GM19397 (cell line): Measurements from ENCODE around the gene ARHGEF19.
"Not testable (repeated sequence)": the region's sequence is repeated elsewhere in the genome, so short reads cannot be mapped to it uniquely, and the experiment has no call there.

Source experiments
- ATAC-seq: cut with Tn5 transposase; IDR thresholded peaks from one replicate; pipeline ENCODE4 v1.9.1; 2021; ENCODE audit warnings: mild to moderate bottlenecking, moderate library complexity; ENCODE audit not compliant: unreplicated experiment

Gene ARHGEF19

DNA sequence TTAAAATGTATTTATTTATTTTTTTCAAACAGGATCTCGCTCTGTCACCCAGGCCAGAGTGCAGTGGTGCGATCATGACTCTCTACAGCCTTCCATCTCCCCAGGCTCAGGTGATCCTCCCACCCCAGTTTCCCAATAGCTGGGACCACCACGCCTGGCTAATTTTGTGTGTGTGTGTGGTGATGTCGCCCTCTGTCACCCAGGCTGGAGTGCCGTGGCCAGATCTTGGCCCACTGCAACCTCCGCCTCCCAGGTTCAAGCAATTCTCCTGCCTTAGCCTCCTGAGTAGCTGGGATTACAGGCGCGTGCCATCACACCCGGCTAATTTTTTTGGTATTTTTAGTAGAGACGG, 44.3 kb downstream of the ARHGEF19 start:
- not testable (repeated sequence) for ATAC-seq

DNA sequence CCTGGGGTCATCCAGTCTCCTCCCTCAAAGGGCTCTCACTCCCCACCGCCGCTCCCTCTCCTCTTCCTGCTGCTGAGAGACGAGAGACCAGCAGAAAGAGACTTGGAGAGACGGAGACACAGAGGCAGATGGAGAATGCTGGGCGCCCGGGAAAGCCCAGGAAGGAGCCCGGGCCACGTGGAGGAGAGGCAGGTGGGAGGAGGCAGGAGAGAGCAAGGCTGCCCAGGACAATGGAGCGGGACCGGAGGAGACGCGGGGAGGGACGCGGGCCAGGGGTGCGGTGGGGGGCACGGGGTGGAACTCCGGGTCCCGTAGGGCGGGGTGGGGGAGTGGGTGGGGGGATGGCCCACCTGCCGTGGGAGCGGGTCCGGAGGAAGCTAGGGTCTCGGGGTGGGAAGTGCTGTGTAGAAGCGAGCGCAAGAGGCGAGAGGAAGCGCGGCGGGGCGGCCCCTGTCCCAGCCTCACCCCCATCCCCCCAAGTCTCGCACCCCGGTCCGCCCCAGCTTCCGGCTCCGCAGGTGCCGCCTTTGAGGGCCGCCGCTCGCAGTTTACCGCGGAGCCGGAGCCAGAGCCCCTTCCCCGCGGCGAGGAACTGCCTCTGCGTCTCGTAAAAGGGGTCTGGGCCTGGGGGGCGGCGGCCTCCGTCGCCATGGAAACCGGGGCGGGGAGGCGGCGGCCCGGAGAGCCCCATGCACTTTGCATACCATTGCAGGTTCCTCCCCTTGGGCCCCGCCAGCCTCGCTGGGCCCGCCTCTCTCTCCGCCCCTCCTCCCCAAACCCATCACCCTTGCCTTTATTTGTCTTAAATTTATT, 44.9 kb downstream of the ARHGEF19 start:
- no peak for ATAC-seq

- no peak for ATAC-seq
Measured at GRCh38 chr1:16166117-16166516, 46.3 kb downstream of the ARHGEF19 start.

DNA sequence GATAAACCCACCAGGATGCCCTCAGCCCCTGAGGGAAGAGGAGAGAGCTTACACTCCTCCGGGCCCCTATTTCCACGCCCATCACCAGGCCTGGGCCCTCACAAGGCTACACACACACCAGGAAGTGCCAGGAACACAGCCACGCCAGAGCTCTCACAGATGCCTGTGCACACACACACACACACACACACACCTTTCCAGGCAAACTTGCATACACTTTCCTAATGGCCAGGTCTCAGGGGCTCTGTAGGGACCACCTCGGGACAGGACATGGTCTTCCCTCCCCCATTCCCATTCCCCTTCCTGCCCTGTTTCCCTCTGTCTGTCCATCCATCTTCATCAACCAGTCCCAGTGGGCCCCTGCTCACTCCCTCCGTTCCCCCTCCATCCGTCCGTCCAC, 46.9 kb downstream of the ARHGEF19 start:
- no peak for ATAC-seq

DNA sequence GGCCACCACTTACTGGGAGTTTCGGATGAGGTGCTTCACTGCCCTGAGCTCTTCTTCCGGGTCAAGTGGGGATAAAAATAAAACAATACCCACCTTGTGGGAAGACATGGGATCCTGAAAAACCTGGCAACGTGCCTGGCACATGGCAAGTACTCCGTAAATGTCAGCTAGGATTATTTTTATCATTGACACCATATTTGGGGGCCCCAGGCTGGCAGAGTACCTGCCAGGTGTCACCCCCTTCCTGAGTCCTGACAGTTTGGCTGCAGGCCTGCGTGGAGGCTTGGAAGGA, 47.4 kb downstream of the ARHGEF19 start:
- no peak for ATAC-seq

- ATAC-seq = no peak
Measured at GRCh38 chr1:16164213-16165072, 48.0 kb downstream of the ARHGEF19 start.

- not testable (repeated sequence) for ATAC-seq
Measured at GRCh38 chr1:16163608-16164212, 48.7 kb downstream of the ARHGEF19 start.

GRCh38 chr1:16162163-16162822, 50.2 kb downstream of the ARHGEF19 start:
- ATAC-seq = no peak

DNA sequence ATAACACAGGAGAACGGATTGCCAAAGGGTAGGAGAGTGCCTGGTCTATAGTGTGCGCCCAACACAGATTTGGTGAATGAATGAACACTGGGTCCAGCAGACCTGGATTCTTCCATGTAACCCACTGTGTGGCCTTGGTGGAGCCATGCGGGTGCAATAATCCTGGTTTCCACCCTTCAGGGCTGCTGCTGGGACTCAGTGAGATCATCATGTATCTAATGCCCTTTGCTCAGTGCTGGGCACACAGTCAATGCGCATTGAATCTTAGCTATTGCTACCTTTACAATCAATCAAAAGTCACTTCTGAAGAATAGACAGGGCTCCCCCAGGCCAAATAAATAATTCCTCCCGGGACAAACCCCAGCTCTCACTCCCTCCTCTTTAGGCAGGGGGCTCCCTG, 50.7 kb downstream of the ARHGEF19 start:
- no peak for ATAC-seq

- ATAC-seq = no peak
Measured at GRCh38 chr1:16158993-16159831, 53.2 kb downstream of the ARHGEF19 start.

GRCh38 chr1:16158025-16158424, 54.4 kb downstream of the ARHGEF19 start:
- ATAC-seq = no peak

DNA sequence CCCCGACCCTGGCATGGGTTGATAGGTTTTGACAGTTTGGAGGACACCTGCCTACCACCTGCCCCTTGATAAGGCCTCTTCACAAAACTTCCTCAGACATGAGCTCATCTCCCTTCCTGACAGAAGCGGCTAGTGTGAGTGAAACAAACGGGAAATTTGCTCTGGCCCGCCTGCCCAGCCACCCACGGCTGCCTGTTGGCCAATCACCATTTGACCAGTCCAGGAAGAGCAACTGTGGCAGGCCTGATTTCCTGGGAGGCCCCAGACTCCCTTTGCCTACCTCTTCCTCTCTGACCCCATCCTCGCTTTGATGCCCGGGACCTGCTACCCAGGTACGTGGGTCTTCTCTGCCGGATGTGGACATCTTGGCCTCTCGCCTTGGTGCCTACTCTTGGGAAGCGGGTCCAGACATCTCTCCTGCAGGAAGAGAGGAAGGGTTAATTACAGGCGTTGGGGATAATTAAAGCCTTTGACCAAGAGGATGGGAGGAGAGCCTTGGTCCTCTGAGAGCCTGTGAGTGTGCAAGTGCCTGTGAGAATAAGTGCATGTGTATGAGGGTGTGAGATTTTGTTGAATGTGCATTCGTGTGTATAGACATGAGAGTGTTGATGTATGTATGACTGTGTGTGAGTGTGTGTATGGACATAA, 55.5 kb downstream of the ARHGEF19 start:
- no peak for ATAC-seq

DNA sequence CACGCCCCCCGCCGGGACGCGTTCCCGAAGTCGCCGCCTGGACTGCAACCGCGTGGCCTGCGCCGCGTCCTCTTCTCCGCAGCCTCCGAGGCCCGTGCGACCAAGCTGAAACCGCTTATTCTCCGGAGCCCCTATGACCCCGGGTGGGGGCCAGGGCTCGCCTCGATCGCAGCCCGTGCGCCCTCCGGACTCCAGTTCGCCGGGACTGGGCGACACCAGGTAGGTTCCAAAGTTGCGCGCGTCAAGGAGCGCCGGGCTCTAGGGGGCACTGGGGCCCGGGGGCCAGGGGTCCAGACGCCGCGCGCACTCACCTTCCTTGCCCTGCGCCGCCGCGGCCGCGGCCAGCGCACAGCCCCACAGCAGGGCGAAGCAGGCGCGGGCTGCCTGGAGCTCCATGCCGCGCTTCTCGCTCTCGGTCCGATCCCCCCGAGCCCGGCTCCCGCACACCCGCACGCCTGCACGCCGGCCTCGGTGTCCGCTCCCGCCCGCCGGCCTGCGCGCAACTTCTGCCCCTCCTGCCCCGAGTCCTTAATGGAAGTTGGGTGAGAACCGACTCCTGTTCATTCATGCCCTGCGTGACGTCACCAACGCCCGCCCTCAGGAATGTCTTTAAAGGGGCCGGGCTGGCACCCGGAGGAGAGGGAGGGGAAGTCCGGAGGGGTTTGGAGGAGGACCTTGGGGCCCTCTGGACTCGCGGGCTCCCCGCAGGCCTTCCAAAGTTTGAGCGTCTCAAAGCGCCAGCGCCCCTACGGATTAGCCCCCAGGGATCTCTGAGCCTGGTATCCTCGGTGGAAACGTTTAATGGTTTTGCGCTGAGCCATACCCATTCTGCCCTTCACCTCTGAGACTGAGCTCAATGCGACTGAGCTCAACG, 56.7 kb downstream of the ARHGEF19 start, which contains the start of gene EPHA2:
Gene EPHA2, minus strand, starts transcription at position 533 of the 874 bp plus-strand sequence. Its CDS starts 137 bp downstream, at position 396.
- no peak for ATAC-seq

DNA sequence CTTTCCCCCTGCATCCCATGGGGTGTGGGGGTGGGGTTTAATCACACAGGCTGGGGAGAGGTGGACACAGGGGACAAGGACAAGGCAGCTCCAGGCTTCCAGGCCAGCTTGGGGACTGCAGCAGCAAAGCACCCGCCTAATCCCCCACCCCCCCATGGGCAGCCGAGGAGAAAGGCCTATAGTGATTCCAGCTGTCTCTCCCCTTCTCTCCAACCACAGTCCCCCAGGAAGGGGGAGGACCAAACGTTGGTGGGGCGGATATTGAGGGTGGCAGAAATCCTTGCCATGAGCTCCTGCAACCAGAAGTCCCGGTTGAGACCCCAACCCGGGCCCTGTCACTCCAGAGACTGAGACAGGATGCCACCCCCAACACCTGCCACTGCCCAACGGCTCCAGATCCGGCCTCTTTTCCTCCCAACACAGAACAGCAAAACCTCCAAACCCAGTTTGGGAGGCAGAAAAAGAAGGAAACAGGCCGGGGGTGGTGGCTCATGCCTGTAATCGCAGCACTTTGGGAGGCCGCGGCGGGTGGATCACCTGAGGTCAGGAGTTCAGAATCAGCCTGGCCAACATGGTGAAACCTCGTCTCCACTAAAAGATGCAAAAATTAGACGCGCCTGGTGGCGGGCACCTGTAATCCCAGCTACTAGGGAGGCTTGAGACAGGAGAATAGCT, 58.3 kb downstream of the ARHGEF19 start:
- no peak for ATAC-seq

DNA sequence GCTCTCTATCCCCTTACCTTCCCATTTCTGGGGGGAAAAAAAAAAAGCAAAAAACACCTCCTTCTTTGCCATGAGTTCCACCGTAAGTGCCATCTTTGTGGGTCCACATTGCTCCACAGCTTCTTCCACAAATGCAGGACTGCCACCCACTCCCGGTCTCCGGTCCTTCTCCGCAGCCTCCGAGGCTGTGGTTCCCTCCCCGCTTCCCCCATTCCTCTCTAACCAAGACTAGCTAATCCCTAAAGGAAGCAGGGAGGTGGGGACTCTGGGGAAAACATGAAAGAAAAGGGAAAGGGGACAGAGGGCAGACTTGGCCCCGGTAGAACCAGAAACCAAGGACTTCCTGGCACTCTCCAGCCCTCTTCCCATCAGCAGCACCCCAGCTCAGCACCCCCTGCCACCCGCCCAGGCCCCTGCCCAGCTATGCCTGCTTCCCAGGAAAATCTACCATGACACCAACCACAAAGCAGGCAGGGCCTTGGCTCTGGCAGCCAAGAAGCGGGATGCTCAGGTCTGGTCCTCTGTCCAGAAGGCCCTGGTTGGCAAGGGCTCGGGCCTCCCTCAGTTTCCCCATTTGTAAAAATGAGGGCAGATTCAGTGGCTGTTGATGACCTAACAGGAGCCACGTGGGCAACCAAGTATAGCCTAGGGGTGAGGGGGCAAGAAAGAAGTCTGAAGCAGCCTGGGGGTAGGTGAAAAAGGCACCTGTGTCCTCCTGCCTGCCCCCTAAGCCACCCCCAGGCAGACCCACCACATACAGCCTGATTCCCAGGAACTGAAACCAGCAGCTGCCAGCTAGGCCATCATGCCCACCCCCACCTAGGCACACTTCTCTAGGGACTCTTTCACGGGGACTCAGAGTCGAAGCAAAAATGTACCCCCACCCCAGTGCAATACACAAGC, 59.1 kb downstream of the ARHGEF19 start:
- no peak for ATAC-seq

GRCh38 chr1:16152481-16153087, 59.9 kb downstream of the ARHGEF19 start:
- no peak for ATAC-seq

- no peak for ATAC-seq
Measured at GRCh38 chr1:16151995-16152384, 60.5 kb downstream of the ARHGEF19 start.
